ENCODE data around the gene VWA5B1.

VWA5B1 gene

DNA sequence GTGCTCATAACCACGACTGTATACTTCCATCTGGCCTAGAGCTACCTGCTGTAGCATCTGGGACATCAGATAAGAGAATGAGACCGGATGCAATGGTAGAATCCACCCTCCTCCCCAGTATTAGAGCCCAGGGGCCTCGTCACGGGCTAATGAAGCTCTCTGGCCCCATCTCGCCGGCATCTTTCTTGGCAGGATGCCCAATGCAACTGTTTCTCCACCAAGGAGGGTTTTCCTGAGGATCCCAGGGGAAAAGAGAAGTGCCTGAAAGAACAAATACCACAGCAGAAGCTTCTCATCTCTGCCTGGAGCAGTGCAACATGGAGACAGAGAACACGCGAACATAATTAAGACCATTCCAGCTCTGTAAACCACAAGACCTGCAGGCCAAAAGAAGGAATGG lies 80.0 kb downstream of the VWA5B1 start:
- TF ChIP-seq, protein P1, sequence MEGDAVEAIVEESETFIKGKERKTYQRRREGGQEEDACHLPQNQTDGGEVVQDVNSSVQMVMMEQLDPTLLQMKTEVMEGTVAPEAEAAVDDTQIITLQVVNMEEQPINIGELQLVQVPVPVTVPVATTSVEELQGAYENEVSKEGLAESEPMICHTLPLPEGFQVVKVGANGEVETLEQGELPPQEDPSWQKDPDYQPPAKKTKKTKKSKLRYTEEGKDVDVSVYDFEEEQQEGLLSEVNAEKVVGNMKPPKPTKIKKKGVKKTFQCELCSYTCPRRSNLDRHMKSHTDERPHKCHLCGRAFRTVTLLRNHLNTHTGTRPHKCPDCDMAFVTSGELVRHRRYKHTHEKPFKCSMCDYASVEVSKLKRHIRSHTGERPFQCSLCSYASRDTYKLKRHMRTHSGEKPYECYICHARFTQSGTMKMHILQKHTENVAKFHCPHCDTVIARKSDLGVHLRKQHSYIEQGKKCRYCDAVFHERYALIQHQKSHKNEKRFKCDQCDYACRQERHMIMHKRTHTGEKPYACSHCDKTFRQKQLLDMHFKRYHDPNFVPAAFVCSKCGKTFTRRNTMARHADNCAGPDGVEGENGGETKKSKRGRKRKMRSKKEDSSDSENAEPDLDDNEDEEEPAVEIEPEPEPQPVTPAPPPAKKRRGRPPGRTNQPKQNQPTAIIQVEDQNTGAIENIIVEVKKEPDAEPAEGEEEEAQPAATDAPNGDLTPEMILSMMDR (IDR thresholded peaks at IDR 0.05; ENCODE audit: low read depth, low read length), result no peak
- H3K4me3 ChIP-seq (replicated peaks in 1 of 2; ENCODE audit: low read depth in 2 of 2, low read length in 2 of 2), result no peak overlapping the region
- DNase-seq (ENCODE audit: low read depth in 2 of 2), result no peak

DNA sequence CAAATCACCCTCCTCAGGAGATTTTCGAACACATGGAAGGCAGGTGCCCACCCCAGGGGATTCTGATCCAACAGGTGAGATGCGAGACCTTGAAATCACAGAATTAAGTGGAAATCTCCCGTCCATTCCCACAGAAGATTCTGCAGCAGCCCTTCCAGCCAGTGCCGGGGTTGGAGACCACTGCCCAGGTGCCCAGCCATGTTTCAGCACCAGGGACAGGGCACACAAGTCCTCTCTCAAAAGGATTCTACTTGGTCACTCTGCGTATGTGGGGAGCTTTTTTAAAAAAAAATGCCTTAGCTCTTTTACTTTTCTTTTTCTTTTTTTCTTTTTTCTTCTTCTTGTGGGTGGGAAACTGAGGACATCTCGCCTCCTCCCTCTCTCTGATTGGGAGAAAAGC lies 80.7 kb downstream of the VWA5B1 start:
- TF ChIP-seq, protein P1 (IDR thresholded peaks at IDR 0.05; ENCODE audit: low read depth, low read length), result no peak
- peak; percentile 16 to 34 for DNase-seq (ENCODE audit: low read depth in 2 of 2)
- no peak overlapping the region for H3K4me3 ChIP-seq (replicated peaks in 1 of 2; ENCODE audit: low read depth in 2 of 2, low read length in 2 of 2)

DNA sequence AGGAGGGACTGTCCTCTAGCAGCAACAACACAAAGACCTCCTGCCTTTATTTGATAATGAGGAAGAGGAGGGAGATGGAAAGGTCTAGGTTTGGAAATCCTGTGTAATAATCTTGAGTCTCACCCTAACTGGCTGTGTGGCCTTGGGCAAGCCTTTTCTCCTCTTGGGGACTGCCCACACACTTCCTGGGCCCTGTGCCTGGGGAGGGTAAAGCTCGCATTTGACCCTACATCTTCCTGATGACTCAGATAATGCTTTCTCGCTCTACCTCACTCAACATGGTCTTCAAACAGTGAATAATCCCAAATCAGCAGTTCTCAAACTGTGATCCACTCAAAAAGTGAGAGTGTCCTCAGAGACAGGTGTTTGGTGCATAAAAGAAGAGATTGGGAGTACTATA lies 81.2 kb downstream of the VWA5B1 start:
- TF ChIP-seq, protein P1 (IDR thresholded peaks at IDR 0.05; ENCODE audit: low read depth, low read length), result no peak
- no peak overlapping the region for H3K4me3 ChIP-seq (replicated peaks in 1 of 2; ENCODE audit: low read depth in 2 of 2, low read length in 2 of 2)
- DNase-seq (ENCODE audit: low read depth in 2 of 2), result no peak

DNA sequence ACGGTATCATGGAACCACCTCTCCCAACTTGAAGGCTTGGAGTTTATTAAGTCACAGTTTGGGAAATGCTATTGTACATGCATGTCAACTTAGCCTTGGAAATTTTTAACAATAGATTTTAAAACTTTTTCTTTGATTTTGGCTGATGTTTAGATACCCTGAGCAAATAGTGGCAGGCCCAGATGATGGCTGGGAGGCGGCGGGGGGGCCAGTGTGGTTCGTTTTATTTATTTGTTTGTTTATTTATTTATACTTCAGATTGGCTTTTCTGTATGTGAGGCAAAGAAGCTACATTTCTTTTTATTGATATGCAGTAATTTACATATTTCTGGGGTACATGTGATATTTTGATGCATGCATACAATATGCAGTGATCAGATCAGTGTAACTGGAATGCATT lies 82.0 kb downstream of the VWA5B1 start:
- TF ChIP-seq, protein P1 (IDR thresholded peaks at IDR 0.05; ENCODE audit: low read depth, low read length), result no peak
- no peak overlapping the region for H3K4me3 ChIP-seq (replicated peaks in 1 of 2; ENCODE audit: low read depth in 2 of 2, low read length in 2 of 2)
- no peak for DNase-seq (ENCODE audit: low read depth in 2 of 2)

DNA sequence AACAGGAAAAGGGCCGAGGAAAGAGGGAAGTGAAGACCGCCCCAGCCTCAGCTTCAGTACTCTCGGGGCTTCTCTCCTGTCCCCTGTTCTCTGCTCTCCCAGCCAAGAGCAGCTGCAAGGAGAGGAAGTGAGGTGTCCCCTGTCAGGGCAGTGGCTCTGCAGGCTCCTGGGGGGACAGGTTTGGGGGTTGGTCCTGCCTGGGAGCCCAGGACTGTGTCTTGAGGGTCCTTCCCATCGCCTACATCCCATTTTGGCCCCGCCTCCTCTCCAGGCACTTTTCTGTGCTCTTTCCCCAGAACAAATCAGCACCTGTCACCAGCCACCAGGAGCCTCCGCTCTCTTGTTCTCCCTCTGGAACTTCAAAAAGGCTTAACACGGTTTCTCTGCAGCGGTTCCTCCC lies 82.6 kb downstream of the VWA5B1 start:
- no peak overlapping the region for H3K4me3 ChIP-seq (replicated peaks in 1 of 2; ENCODE audit: low read depth in 2 of 2, low read length in 2 of 2)
- no peak for DNase-seq (ENCODE audit: low read depth in 2 of 2)
- TF ChIP-seq, protein P1 (IDR thresholded peaks at IDR 0.05; ENCODE audit: low read depth, low read length), result no peak

DNA sequence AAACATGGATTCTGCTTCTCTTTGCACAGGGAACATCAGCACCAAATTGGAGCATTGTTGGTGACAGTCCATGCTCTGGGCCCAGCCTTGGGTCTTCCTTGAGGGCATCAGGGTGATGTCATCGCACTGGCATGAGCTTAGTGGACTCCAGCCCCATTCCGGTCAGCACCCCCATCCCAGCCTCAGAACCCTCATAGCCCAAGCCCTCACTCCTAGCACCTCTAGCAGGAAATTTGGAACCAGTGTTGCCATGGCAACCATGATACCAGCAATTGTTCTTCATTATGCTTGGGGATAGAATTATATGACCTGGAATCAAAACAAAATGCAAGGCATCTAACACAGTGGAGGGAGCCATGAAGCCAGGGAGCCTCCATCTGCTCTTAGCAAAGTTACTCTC lies 83.1 kb downstream of the VWA5B1 start:
- TF ChIP-seq, protein P1 (IDR thresholded peaks at IDR 0.05; ENCODE audit: low read depth, low read length), result no peak
- no peak for DNase-seq (ENCODE audit: low read depth in 2 of 2)
- H3K4me3 ChIP-seq (replicated peaks in 1 of 2; ENCODE audit: low read depth in 2 of 2, low read length in 2 of 2), result no peak overlapping the region

DNA sequence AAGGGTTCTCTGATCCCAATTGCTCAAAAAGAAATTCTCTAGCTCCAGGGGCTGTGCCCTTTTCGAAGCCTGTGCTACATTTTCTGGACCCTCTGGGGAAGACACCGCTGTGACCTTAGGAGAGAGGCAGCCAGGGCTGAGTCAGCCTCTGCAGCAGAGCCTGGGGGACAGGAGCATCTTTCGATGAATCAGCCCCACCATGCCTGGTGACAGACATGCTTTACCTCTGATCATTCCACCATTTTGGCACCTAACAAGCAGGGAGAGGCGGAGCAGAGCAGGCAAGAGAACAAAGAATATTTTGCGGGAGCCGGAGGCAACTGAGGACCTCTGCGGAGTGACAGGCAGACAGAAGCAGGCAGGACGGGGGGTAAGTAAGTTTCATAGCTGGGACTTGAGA lies 84.9 kb downstream of the VWA5B1 start:
- TF ChIP-seq, protein P1 (IDR thresholded peaks at IDR 0.05; ENCODE audit: low read depth, low read length), result no peak
- no peak overlapping the region for H3K4me3 ChIP-seq (replicated peaks in 1 of 2; ENCODE audit: low read depth in 2 of 2, low read length in 2 of 2)
- peak in 1 of 2 donors; percentile 22 for DNase-seq (ENCODE audit: low read depth in 2 of 2)

Data from cardiac fibroblast (primary cell).